Fibroblast of villous mesenchyme (primary cell): ENCODE data around the gene SCEL. TPM values are rescaled to one million over a fixed set of nuclear protein-coding genes. Genes with fewer than 3 reads are reported as not detected.
"Not testable (repeated sequence)": the region's sequence is repeated elsewhere in the genome, so short reads cannot be mapped to it uniquely, and the experiment has no call there.

Source experiments
- DNase-seq: peaks from one replicate; pipeline ENCODE4 v3.0.0-alpha.2; 2010; ENCODE audit warnings: low read depth
- H3K4me3 ChIP-seq: 2 replicates; pipeline ENCODE4 v1.5.1; 2011; ENCODE audit warnings: low read depth, mild to moderate bottlenecking, low read length
- CTCF ChIP-seq: IDR thresholded peaks from 2 replicates; pipeline ENCODE4 v1.5.1; 2012; ENCODE audit warnings: low read depth, mild to moderate bottlenecking, low read length; ENCODE audit not compliant: insufficient read depth
- total RNA-seq: library from RNA; depleted of rRNA; stranded (reverse); fragments of >200 nt; gene quantifications from 2 replicates; pipeline ENCODE4 v1.2.3, GENCODE V29; 2012

Gene SCEL
- total RNA-seq, 1 donor: not detected

DNA sequence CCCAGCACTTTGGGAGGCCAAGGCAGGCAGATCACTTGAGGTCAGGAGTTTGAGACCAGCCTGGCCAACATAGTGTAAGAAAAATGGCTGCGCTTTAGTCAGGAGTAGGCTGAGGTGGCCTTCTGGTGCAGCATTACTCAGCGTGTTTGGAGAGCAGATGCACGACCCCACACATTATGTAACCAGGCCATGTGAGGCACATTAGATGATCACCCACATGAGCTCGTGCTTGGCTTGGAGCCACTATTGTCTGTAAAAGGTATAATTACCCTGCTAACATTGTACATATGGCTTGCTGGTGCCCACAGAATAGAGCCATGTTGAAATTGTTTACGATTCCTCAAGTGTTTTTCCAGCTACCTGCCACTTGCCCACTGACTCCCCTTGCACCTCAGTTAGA lies 24.0 kb upstream of the SCEL start:
- DNase-seq: no peak
- TF ChIP-seq CTCF: no peak
- H3K4me3 ChIP-seq: no peak overlapping the region

- no peak for DNase-seq
- H3K4me3 ChIP-seq: no peak overlapping the region
- TF ChIP-seq CTCF: no peak
Observed at GRCh38 chr13:77513719-77514335, 21.7 kb upstream of the SCEL start.

DNA sequence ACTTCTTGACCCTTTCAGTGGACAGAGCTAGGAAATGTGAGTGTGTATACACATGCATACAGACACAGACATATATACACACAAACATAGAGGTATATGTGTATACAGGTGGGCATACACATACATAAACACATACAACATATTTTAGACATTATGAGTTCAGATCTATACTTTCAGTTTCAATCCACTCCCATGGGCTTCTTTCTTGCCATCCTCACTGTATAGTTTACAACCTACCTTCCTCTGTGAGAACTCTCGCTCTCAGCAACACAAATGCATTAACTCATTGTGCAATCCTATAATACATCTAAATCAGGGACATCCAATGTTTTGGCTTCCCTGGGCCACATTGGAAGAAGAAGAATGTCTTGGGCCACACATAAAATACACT lies 21.2 kb upstream of the SCEL start:
- no peak for TF ChIP-seq CTCF
- DNase-seq: no peak

DNA sequence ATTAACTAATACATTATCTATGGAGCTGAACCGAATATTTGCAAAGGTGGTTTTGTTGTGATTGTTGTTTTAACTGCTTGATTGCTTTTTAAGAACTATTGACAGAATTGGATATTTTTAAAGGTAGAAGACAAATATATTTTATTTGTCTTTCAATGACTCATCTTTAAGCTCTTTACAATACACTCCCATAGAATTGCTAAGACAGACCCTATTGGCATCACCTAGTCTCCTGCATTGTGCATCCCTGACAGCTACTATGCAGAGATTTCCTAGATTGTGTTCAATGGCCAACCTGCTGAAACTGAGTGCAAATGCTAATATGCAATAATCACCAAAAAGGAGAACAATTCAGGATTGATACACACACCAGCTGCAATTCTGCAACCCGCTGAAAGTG lies 19.7 kb upstream of the SCEL start:
- H3K4me3 ChIP-seq: no peak overlapping the region
- TF ChIP-seq CTCF: no peak
- no peak for DNase-seq

More for the DNA sequence above, 21.2 kb upstream of the SCEL start:
- no peak overlapping the region for H3K4me3 ChIP-seq

DNA sequence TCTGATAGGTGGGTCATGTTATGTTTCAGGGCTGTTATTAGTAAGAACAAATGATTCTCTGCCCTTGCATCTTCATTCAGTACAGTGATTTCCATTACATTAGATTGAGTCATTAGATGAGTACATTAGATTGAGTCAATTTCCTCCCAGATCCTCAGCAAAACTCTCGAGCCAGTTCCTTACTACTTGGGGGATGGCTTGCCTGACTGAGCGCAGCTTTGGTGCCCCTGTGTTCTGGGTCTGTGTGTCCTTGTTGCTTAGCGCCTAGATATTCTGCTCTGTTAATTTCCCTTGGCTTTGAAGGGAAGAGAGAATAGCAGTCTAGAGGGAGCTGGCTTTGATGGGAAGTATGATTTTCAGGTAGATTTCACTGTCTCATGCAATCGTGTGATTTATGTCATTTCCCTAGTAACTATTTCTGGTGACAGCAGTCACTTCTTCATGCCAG lies 19.1 kb upstream of the SCEL start:
- DNase-seq: no peak

GRCh38 chr13:77518266-77518665 lies 17.2 kb upstream of the SCEL start:
- DNase-seq: no peak
- TF ChIP-seq CTCF: no peak
- no peak overlapping the region for H3K4me3 ChIP-seq

More for the DNA sequence above, 19.1 kb upstream of the SCEL start:
- H3K4me3 ChIP-seq: no peak overlapping the region
- TF ChIP-seq CTCF: no peak

GRCh38 chr13:77519396-77519795 lies 16.1 kb upstream of the SCEL start:
- DNase-seq, H3K4me3 ChIP-seq: not testable (repeated sequence)
